Forelimb muscle (tissue), 1 donor: Measurements from ENCODE around the gene SUPT3H. TPM values are rescaled to one million over a fixed set of nuclear protein-coding genes. Genes with fewer than 3 reads are reported as not detected.

Source experiments
- DNase-seq: peaks from one replicate; pipeline ENCODE4 v3.0.0-alpha.2; 2013; ENCODE audit warnings: low read depth
- polyA plus RNA-seq: library from polyadenylated mRNA; unstranded; fragments of 120-200 nt; gene quantifications from one replicate; pipeline ENCODE4 v1.2.1, GENCODE V29; 2013; ENCODE audit not compliant: insufficient read length

The SUPT3H gene
- polyA plus RNA-seq, 1 donor: 10.8 TPM

GRCh38 chr6:45256697-45257695 is 120.7 kb downstream of the SUPT3H start:
- DNase-seq: no peak

GRCh38 chr6:45255434-45255833 is 122.3 kb downstream of the SUPT3H start:
- DNase-seq: no peak

- DNase-seq: no peak
Measured at GRCh38 chr6:45254253-45254652, 123.5 kb downstream of the SUPT3H start.

- DNase-seq: no peak
Measured at GRCh38 chr6:45253453-45253852, 124.3 kb downstream of the SUPT3H start.

- DNase-seq: no peak
Measured at GRCh38 chr6:45231660-45232059, 146.1 kb downstream of the SUPT3H start.

GRCh38 chr6:45229416-45229815 is 148.3 kb downstream of the SUPT3H start:
- no peak for DNase-seq

GRCh38 chr6:45226081-45226480 is 151.7 kb downstream of the SUPT3H start:
- no peak for DNase-seq

GRCh38 chr6:45222380-45222779 is 155.4 kb downstream of the SUPT3H start:
- no peak for DNase-seq

GRCh38 chr6:45215759-45216158 is 162.0 kb downstream of the SUPT3H start:
- DNase-seq: no peak

GRCh38 chr6:45212976-45213375 is 164.8 kb downstream of the SUPT3H start:
- DNase-seq: no peak

- no peak for DNase-seq
Measured at GRCh38 chr6:45209762-45210161, 168.0 kb downstream of the SUPT3H start.

GRCh38 chr6:45206793-45207492 is 170.8 kb downstream of the SUPT3H start:
- no peak for DNase-seq

- no peak for DNase-seq
Measured at GRCh38 chr6:45201484-45201883, 176.2 kb downstream of the SUPT3H start.

GRCh38 chr6:45200510-45200909 is 177.2 kb downstream of the SUPT3H start:
- DNase-seq: no peak

- DNase-seq: no peak
Measured at GRCh38 chr6:45199554-45199953, 178.2 kb downstream of the SUPT3H start.

- no peak for DNase-seq
Measured at GRCh38 chr6:45196121-45196520, 181.6 kb downstream of the SUPT3H start.

- DNase-seq: no peak
Measured at GRCh38 chr6:45195137-45195536, 182.6 kb downstream of the SUPT3H start.

- DNase-seq: no peak
Measured at GRCh38 chr6:45192556-45192955, 185.2 kb downstream of the SUPT3H start.

GRCh38 chr6:45191414-45191813 is 186.3 kb downstream of the SUPT3H start:
- DNase-seq: no peak

- no peak for DNase-seq
Measured at GRCh38 chr6:45187836-45188235, 189.9 kb downstream of the SUPT3H start.

- no peak for DNase-seq
Measured at GRCh38 chr6:45185403-45186251, 192.1 kb downstream of the SUPT3H start.

- no peak for DNase-seq
Measured at GRCh38 chr6:45184937-45185336, 192.8 kb downstream of the SUPT3H start.
